Stimulated activated CD4-positive, alpha-beta T cell treated with anti-CD3 and anti-CD28 coated beads, Interleukin-12 subunit alpha, Interleukin-12 subunit beta, amount 100 ng/mL, for 48 hours (primary cell): ENCODE data around the gene HOOK2.
"Not testable (repeated sequence)": the region's sequence is repeated elsewhere in the genome, so short reads cannot be mapped to it uniquely, and the experiment has no call there.

Experiments
- DNase-seq, 3 donors: peaks; one replicate each; pipeline ENCODE4 v3.0.0-alpha.2; 2020; ENCODE audit warnings: low read depth in 2 of 3, low spot score in 1 of 3

HOOK2 gene, protein sequence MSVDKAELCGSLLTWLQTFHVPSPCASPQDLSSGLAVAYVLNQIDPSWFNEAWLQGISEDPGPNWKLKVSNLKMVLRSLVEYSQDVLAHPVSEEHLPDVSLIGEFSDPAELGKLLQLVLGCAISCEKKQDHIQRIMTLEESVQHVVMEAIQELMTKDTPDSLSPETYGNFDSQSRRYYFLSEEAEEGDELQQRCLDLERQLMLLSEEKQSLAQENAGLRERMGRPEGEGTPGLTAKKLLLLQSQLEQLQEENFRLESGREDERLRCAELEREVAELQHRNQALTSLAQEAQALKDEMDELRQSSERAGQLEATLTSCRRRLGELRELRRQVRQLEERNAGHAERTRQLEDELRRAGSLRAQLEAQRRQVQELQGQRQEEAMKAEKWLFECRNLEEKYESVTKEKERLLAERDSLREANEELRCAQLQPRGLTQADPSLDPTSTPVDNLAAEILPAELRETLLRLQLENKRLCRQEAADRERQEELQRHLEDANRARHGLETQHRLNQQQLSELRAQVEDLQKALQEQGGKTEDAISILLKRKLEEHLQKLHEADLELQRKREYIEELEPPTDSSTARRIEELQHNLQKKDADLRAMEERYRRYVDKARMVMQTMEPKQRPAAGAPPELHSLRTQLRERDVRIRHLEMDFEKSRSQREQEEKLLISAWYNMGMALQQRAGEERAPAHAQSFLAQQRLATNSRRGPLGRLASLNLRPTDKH

DNA sequence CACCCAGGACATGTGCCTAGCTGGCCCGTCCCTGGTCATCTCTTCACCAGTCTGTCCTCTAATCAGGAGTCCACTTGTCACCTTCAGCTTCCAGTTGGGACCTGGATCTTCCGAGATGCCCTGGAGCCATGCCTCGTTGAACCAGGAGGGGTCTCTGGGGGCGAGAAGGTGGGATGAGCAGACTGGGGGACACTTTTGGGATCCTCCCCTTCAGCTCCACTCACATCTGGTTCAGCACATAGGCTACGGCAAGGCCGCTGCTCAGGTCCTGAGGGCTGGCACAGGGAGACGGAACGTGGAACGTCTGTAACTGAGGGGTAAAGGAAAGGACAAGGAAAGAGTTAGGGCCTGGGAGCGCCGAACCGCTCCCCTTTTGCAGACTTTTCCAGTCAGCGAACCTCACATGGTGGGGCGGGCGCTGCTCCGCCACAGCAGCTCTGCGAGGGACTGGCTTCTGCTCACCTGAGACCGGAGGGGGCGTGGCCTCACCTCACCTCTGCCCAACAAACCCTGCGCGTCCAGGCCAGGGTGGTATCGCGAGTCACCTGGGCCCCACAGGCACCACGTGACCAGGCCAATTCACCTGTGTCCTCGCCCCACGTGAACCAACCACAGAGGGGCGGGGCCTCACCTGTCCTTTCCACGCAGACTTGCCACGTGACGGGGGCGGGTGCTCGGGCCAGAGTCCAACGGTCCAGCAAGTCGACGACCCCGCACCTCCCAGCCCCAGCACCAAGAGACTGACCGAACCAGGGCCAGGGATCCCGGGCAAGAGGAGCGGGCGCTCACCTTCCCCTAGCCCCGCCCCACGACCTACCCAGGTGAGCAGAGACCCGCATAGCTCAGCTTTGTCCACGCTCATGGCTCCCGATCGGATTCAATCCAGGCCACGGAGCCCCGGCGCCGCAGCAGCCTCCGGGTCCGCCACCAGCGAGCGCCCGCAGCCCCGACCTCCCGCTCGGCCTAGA lies at the start of gene HOOK2:
TSS of gene HOOK2 (minus strand) at position 965 of the 968 bp plus-strand sequence. CDS start at position 862, 103 bp downstream.
- no peak for DNase-seq

DNA sequence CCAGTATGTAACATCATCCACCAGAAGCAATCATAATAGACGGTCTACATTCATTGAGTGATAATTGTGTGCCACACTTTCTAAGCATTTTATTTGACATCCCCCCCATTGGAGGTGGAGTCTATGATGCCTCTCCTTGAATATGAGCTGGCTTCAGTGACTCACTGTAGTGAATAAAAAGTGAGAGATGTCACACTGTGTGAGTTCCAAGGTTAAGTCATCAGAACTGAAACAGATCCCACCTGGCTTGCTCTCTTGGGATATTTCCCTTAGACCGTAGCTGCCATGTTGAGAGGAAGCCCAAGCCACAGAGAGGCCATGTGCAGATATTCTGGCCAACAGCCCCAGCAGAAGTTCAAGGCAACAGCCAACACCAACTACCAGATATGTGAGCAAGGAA lies 46.4 kb upstream of the HOOK2 start:
- DNase-seq = no peak

DNA sequence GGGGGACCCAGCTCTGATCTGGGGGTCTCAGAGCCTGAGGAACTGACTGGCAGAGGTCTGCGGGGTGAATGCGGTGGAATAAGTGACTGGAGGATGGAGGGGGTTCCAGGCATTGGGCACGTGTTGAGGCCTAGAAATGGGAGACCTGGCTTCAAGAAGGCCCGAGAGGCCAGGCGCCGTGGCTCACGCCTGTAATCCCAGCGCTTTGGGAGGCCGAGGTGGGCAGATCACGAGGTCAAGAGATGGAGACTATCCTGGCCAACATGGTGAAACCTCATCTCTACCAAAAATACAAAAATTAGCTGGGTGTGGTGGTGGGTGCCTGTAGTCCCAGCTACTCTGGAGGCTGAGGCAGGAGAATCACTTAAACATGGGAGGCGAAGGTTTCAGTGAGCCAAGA lies 42.5 kb upstream of the HOOK2 start:
- DNase-seq = not testable (repeated sequence)

DNA sequence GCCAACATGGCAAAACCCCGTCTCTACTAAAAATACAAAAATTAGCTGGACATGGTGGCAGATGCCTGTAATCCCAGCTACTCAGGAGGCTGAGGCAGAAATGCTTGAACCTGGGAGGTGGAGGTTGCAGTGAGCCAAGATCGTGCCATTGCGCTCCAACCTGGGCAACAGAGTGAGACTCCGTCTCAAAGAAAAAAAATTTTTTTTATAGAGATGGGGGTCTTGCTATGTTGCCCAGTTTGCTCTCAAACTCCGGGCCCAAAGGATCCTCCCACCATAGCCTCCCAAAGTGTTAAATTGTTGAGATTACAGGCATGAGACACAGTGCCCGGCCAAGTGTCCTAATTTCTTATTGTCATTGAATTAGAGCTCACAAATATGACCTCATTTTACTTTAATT lies 41.8 kb upstream of the HOOK2 start:
- not testable (repeated sequence) for DNase-seq

DNA sequence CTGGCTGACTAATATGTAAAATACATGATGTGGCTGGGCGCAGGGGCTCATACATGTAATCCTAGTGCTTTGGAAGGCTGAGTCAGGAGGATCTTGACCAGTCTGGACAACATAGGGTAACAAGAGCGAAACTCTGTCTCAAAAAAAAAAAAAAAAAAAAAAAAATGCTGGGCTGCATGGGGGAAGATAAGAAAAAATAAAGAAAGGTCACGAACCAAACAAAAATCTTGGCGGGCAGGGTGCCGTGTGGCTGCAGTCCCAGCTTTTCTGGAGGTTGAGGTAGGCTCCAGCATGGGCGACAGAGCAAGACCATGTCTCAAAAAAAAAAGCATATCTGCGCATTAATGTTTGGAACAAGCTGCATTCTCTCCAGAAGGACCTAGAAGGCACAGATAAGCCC lies 39.7 kb upstream of the HOOK2 start:
- no peak for DNase-seq

DNA sequence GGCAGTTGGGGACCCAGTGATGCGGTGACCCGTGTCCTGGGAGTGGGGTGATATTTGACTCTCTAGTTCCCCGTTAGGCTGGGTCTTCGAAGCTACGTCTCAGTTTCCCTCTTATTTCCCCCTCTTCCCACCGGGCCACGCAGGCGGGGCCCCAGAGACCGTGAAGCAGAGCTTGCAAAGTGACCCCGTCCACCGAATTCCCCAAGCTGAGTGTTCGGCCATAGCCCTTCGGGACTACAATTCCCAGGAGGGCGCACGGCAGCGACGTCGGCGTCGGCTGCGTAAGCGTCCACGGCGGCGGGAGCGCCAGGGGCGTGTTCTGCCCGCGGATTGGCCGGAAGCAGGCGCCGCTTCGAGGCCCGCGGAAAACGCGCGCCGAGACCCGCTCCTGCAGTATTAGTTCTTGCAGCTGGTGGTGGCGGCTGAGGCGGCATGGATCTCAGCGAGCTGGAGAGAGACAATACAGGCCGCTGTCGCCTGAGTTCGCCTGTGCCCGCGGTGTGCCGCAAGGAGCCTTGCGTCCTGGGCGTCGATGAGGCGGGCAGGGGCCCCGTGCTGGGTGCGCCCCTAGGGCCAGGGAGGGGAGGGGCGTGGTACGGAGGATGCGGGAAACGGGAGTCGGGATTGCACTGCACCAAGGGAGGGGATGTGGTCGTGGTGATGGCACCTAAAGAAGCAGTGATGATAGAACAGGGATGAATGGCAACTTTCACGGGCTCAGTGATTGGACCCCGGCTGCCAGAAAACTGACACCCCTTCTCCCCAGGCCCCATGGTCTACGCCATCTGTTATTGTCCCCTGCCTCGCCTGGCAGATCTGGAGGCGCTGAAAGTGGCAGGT lies 31.1 kb upstream of the HOOK2 start, which contains the start of gene RNASEH2A:
TSS of gene RNASEH2A (plus strand) at position 343 of the 840 bp plus-strand sequence. CDS start at position 433, 90 bp downstream.
- DNase-seq = peak; percentile 77 to 87 (median 78)

DNA sequence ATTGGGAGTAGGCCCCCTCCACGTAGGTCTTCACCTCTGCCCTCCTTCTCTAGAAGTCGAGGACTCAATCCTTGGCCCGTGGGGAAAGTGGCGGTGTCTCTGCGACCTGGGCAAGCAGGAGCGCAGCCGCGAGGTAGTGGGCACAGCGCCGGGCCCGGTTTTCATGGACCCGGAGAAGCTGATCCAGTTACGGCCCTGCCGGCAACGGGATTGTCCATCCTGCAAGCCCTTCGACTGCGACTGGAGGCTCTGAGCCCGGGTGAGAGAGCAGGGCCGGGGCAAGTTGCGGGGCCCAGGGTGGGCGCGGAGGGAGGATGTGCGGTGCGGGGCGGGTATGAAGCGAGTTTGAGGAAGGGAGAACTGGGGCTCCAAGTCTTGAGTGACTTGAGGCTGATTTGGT lies 28.7 kb upstream of the HOOK2 start:
- DNase-seq = no peak

DNA sequence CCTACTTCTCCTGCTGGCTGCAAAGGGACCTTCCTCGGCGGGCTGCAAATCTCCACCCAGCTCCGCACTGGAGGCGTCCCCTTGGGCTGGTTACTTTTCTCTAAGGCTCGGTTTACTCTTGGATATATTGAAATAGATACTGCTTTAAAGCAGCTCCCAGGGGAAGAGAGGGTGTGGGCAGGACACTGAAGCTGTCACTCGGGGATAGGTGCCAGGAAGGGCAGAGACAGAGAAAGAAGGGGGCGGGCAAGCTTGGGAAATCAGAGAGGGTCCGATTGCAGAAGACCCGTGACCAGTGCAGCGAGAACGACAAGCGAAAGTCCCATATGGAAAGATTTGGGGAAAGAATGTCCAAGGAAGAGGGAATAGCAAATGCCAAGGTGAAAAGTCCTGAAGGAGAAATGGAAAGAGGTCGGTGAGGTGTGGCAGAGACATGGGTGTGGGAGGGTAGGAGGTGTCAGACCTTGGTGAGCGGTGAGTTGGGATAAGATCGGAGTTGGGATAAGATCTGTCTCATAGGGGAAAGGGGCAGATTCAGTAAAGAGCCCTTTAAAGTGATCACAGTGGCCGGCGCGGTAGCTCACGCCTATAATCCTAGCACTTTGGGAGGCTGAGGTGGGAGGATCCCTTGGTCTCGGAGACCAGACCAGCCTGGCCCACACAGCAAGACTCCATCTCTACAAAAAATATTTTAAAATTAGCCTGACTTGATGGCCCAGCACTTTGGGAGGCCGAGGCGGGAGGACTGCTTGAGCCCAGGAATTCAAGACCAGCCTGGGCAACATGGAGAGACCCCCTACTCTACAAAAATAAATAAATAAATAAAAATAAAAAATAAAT lies 27.1 kb upstream of the HOOK2 start:
- DNase-seq = no peak

DNA sequence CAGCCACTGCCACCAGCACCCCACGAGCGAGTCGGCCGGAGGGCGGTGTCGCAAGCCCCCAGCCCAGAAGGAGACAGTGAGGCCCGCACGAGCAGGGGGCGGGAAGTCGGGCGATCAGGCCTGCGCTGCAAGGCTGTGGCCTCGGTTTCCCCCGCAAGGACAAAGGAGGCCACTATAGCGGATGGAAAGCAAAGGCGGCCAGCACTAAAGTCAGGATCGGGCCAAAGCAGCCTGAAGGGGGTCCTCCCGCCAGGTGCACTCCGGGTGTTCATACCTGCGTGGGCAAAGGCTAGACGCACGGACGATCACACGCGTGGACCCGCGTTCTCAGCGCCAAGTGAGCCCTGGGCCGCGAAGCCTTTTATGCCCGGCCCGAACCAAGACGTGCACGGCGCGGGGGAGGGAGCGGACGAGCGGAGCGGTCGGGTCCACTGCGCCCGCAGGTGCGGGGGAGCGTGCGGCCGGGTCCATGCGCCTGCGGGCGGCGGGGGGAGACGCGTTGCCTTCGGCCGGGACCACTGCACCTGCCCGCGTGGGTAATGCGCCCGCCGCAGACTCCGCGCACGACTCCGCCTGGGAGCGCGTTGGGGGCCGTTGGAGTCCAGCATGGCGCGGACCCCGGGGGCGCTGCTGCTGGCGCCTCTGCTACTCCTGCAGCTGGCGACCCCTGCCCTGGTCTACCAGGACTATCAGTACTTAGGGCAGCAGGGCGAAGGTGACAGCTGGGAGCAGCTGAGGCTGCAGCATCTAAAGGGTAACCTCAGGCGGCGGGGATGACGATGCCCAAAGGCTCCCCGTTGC lies 26.3 kb upstream of the HOOK2 start, which contains the start of the genes PRDX2 and THSD8:
TSS of gene PRDX2 (minus strand) at position 335 of the 801 bp plus-strand sequence. CDS start 539 bp downstream, outside the sequence.
TSS of gene THSD8 (plus strand) at position 604 of the 801 bp plus-strand sequence. CDS start at position 607, 3 bp downstream.
- peak; percentile 68 to 72 (median 68) for DNase-seq

DNA sequence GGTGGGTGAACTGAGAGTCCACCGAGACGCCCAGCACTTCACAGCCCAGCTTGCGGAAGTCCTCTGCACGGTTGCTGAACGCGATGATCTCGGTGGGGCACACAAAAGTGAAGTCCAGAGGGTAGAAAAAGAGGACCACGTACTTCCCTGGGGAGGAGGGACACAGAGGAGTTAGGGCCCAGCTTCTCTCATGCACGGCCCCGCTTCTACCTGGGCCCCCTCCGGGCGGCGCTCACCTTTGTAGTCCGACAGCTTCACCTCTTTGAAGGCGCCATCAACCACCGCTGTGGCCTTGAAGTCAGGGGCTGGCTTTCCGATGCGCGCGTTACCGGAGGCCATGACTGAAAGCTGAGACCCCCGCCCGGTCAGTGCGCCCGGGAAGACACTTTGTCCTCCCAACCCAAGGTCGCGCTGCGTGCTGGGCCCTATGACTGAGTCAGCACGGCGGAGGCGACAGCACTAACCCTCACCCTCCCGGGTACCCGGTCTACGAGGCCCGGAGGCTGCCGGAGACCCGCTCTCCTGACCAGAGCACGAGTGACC lies 25.6 kb upstream of the HOOK2 start:
- no peak for DNase-seq

DNA sequence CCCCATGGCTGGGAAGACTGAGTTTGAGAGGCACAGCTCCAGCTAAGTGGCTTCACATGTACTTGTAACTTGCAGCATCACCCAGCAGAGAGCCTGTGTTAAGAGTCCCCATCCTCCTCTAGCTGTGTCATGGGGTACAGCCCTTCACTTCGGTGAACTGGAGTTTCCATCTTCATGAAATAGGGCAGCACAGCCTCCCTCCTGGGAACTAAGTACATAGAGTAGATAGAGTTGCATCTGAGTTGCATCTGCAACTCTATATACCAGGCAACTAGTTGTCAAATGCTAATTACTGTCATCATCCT lies 25.1 kb upstream of the HOOK2 start:
- no peak for DNase-seq

DNA sequence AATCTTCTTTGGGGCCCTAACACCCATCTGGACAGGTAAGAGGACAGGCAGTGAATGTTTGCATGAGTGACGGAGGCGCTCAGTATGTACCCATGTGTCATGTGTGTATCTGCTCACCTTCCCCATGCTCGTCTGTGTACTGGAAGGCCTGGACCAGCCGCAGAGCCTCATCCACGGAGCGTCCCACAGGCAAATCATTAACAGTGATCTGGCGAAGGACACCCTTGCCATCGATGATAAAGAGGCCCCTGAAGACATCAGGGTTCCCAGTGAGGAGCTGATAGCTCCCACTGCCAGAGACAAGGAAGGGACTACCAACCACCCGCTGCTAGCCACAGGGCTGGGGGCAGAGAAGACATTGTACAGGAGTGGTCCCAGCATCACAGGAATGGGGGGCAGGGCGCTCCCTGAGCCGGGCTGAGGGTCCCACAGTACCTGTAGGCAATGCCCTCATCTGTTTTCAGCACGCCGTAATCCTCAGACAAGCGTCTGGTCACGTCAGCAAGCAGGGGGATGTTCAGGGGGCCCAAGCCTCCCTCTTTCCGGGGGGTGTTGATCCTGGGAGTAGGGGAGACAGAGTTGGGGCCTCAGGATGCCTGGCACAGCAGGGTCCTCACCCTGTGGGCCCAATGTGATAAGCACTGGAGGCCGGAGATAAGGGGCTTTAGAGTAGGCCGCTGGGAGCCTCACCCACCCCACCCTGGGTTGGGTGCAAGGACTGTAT lies 24.6 kb upstream of the HOOK2 start:
- no peak for DNase-seq

DNA sequence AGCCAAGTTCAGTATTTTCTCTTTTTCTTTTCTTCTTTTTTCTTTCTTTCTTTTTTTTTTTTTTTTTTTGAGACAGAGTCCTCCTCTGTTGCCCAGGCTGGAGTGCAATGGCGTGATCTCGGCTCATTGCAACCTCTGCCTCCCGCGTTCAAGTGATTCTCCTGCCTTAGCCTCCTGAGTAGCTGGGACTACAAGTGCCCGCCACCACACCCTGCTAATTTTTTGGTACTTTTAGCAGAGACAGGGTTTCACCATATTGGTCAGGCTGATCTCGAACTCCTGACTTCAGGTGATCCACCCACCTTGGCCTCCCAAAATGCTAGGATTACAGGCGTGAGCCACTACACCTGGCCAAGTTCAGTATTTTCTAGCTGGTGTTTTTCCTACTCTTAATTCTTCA lies 22.3 kb upstream of the HOOK2 start:
- not testable (repeated sequence) for DNase-seq

DNA sequence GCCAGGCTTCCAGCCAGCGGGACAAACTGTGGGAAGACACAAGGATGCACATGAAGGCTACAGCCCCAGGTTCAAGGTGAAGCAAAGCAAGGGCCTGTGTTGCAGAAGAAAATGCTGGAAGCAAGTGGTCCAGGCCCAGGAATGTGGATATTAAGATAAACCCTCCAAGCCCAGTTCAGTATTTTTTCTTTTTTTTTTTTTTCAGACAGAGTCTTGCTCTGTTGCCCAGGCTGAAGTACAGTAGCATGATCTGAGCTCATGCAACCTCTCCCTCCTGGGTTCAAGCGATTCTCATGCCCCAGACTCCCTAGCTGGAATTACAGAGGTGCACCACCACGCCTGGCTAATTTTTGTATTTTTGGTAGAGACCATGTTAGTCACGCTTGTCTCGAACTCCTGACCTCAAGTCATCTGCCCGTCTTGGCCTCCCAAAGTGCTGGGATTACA lies 21.8 kb upstream of the HOOK2 start:
- no peak for DNase-seq

DNA sequence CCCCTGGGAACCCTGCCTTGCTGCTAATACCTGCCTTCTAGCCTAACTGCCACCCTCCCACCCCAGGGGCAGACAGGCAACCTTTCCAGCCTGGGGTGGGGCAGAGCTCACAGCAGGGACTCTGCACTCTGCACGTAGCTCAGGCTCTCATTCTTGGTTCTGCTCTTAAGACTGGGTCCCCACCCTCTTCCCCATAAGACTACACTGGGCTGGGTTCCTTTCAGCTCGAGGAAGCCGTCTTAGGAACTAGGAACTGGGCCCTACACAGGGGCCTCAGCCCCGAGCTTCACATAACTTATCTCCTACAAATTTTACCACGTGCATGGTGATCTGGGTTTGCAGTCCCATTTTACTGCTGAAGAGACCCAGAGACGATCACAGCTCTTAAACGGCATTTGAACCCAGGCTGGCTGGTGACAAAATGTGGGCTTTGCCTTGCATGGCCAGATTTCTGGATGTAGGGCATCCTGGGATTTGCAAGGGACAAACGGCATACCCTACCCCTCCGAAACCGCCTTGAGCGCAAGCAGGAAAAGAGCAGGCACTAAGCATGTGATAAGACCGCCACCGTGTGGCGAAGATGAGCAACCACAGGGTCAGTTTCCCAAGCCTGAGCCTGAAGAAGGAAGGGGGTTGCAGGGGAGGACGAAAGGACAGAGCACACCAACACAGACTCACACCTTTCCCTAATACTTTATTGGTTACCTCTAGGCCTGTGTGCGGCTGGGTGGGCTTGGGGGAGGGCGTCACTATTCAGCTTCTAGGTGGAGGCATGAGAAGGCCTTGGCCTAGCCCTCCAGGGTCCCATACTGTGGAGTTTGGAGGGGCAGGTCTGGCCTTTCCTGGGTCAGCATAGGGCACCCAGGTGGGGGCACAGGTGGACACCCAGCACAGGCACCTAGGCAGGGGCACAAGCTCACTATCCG lies 21.1 kb upstream of the HOOK2 start:
- DNase-seq = peak in 1 of 3 donors; percentile 76

DNA sequence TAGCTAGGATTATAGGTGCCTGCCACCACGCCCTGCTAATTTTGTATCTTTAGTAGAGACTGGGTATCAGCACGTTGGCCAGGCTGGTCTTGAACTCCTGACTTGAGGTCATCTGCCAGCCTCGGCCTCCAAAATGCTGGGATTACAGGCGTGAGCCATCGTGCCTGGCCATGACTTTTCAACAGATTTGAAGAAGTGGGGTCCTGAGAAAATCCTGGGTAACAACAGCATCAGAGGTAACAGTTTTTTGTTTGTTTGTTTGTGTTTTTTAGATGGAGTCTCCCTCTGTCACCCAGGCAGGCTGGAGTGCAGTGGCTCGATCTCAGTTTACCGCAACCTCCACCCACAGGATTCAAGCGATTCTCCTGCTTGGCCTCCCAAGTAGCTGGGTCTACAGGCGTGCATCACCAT lies 19.6 kb upstream of the HOOK2 start:
- no peak for DNase-seq
